HCT116 (cell line): Measurements from ENCODE around the gene RPRML. TPM values are rescaled to one million over a fixed set of nuclear protein-coding genes. Genes with fewer than 3 reads are reported as not detected.

Experiments
- ATAC-seq: fragments of 200-7000 bp; cut with Tn5 transposase; 2 replicates; pipeline ENCODE4 v1.9.1; 2020; ENCODE audit warnings: mild to moderate bottlenecking, moderate library complexity
- BruUV-seq: library from RNA; stranded (reverse); fragments of 400-500 nt; replicated peaks from 2 replicates; lab custom pipeline; 2021; lab: Mats Ljungman, UMichigan
- CTCF ChIA-PET: fragments of 300-600 bp; sonication (Branson Sonifier 250); formaldehyde crosslinking; loops from one replicate; lab custom pipeline; 2021; ENCODE audit warnings: antibody characterized with exemption; lab: Charles Lee
- POLR2A ChIA-PET: fragments of 300-600, 350-600 bp; sonication (Branson Sonifier 250); formaldehyde crosslinking; loops from one replicate; lab custom pipeline; 2021; ENCODE audit warnings: antibody characterized with exemption; lab: Charles Lee
- RAD21 ChIA-PET, 2 experiments: fragments of 300-600 bp; sonication (Branson Sonifier 250); formaldehyde crosslinking; loops; one replicate each; lab custom pipeline; 2023; ENCODE audit warnings: low total read pairs in 2 of 2; ENCODE audit not compliant: uncharacterized antibody in 2 of 2, unreplicated experiment in 2 of 2, low non-redundant PET in 1 of 2; lab: Charles Lee
- DNase-seq: peaks from one replicate; pipeline ENCODE4 v3.0.0-alpha.2; 2010; ENCODE audit warnings: low read depth, low spot score
- H2AFZ ChIP-seq: fragments of 200-600 bp; shearing (Covaris generic), sonication (generic); 2 replicates; pipeline ENCODE4 v1.6.1; 2017; ENCODE audit warnings: low read depth, mixed run types, mixed read lengths, antibody characterized with exemption, low read length; ENCODE audit not compliant: poor library complexity, severe bottlenecking
- H3K27ac ChIP-seq: 2 replicates; pipeline ENCODE4 v1.5.1; 2012; ENCODE audit warnings: low read depth, low read length
- H3K27me3 ChIP-seq: fragments of 200-600 bp; sonication (generic); 2 replicates; pipeline ENCODE4 v1.6.1; 2016; ENCODE audit warnings: mixed run types, low read length, mixed read lengths; ENCODE audit not compliant: insufficient read depth
- H3K36me3 ChIP-seq, 2 experiments: fragments of 200-500 bp in 1 of 2; fragments of 200-600 bp in 1 of 2; sonication (Bioruptor generic) in 1 of 2; sonication (generic) in 1 of 2; 2 replicates each; pipeline versions ENCODE4 v1.5.1 to v1.6.1; 2014 to 2016; ENCODE audit warnings: low read length in 2 of 2, inconsistent platforms in 1 of 2, mixed read lengths in 1 of 2, mixed run types in 1 of 2; ENCODE audit not compliant: insufficient read depth in 2 of 2, control insufficient read depth in 1 of 2
- H3K4me1 ChIP-seq, 2 experiments: fragments of 200-600 bp in 1 of 2; sonication (generic) in 1 of 2; 2 replicates each; pipeline versions ENCODE4 v1.5.1 to v1.6.1; 2012 to 2017; ENCODE audit warnings: low read length in 2 of 2, inconsistent platforms in 1 of 2, mild to moderate bottlenecking in 1 of 2, mixed read lengths in 1 of 2, mixed run types in 1 of 2, moderate library complexity in 1 of 2; ENCODE audit not compliant: insufficient read depth in 2 of 2, control insufficient read depth in 1 of 2
- H3K4me2 ChIP-seq: fragments of 200-600 bp; sonication (generic); 2 replicates; pipeline ENCODE4 v1.6.1; 2017; ENCODE audit warnings: mixed run types, low read length, mixed read lengths
- H3K4me3 ChIP-seq, 2 experiments: fragments of 200-600 bp in 1 of 2; sonication (generic) in 1 of 2; replicated peaks in 1 of 2; 2 replicates each; pipeline ENCODE4 v1.5.1; 2011 to 2016; ENCODE audit warnings: low read length in 2 of 2, control low read depth in 1 of 2, low read depth in 1 of 2, mild to moderate bottlenecking in 1 of 2, mixed read lengths in 1 of 2, mixed run types in 1 of 2
- H3K79me2 ChIP-seq: fragments of 200-600 bp; sonication (generic); 2 replicates; pipeline ENCODE4 v1.6.1; 2017; ENCODE audit warnings: mild to moderate bottlenecking, mixed run types, low read length, moderate library complexity, mixed read lengths; ENCODE audit not compliant: insufficient read depth
- H3K9ac ChIP-seq: fragments of 200-600 bp; sonication (generic); 2 replicates; pipeline ENCODE4 v1.6.1; 2016; ENCODE audit warnings: low read length, mixed read lengths
- H3K9me2 ChIP-seq: fragments of 200-600 bp; sonication (generic), shearing (Covaris generic); 2 replicates; pipeline ENCODE4 v1.6.1; 2017; ENCODE audit warnings: mixed run types, mild to moderate bottlenecking, moderate library complexity; ENCODE audit not compliant: insufficient read depth
- H3K9me3 ChIP-seq, 2 experiments: fragments of 200-500 bp in 1 of 2; fragments of 200-600 bp in 1 of 2; sonication (Bioruptor generic) in 1 of 2; sonication (generic) in 1 of 2; 2 replicates each; pipeline ENCODE4 v1.6.1; 2014 to 2017; ENCODE audit warnings: low read length in 2 of 2, mixed read lengths in 2 of 2, inconsistent platforms in 1 of 2, low read depth in 1 of 2, mild to moderate bottlenecking in 1 of 2, mixed run types in 1 of 2, moderate library complexity in 1 of 2; ENCODE audit not compliant: control insufficient read depth in 1 of 2, insufficient read depth in 1 of 2
- H4K20me1 ChIP-seq: fragments of 200-600 bp; sonication (generic), shearing (Covaris generic); 2 replicates; pipeline ENCODE4 v1.6.1; 2017; ENCODE audit warnings: mixed run types, mild to moderate bottlenecking, moderate library complexity; ENCODE audit not compliant: insufficient read depth
- CBX3 ChIP-seq: IDR thresholded peaks from 2 replicates; pipeline ENCODE4 v1.6.1; 2012; ENCODE audit warnings: low read depth
- CEBPB ChIP-seq: IDR thresholded peaks from 2 replicates; pipeline ENCODE4 v1.6.1; 2012; ENCODE audit warnings: low read depth
- FOSL1 ChIP-seq: IDR thresholded peaks from 2 replicates; pipeline ENCODE4 v1.6.1; 2012; ENCODE audit warnings: low read depth
- POLR2A ChIP-seq: IDR thresholded peaks from 2 replicates; pipeline ENCODE4 v1.7.0; 2011; ENCODE audit warnings: borderline replicate concordance; ENCODE audit not compliant: insufficient read depth, insufficient read length; ENCODE audit errors: extremely low read depth
- RAD21 ChIP-seq: IDR thresholded peaks from 2 replicates; pipeline ENCODE4 v1.6.1; 2012; ENCODE audit warnings: low read depth, mild to moderate bottlenecking
- SRF ChIP-seq: IDR thresholded peaks from 2 replicates; pipeline ENCODE4 v1.6.1; 2012; ENCODE audit warnings: low read depth
- YY1 ChIP-seq: IDR thresholded peaks from 2 replicates; pipeline ENCODE4 v1.6.1; 2011; ENCODE audit warnings: low read length, low read depth, moderate library complexity, mild to moderate bottlenecking; ENCODE audit not compliant: insufficient replicate concordance; ENCODE audit errors: extremely low read depth
- intact Hi-C: fragments of 100-400 bp; cut with micrococcal nuclease; formaldehyde crosslinking; loops from 2 replicates; pipeline ENCODE4 v1.10.0; 2022
- total RNA-seq: library from RNA; stranded (reverse); gene quantifications from one replicate; pipeline ENCODE4 v1.2.1, GENCODE V29; 2021; ENCODE audit not compliant: unreplicated experiment
- TF ChIP-seq, protein P1 (sequence below), 3 experiments: fragments of 200-600 bp in 1 of 3; sonication (generic) in 1 of 3; IDR thresholded peaks in 2 of 3; conservative IDR thresholded peaks in 1 of 3; 2 replicates each; pipeline ENCODE4 v1.5.1; 2012 to 2017; ENCODE audit warnings: low read depth in 2 of 3, low read length in 2 of 3, antibody characterized with exemption in 1 of 3, borderline replicate concordance in 1 of 3, control low read depth in 1 of 3, mild to moderate bottlenecking in 1 of 3, mixed read lengths in 1 of 3, mixed run types in 1 of 3, moderate library complexity in 1 of 3; ENCODE audit not compliant: insufficient read depth in 1 of 3
- TF ChIP-seq, protein P2 (sequence below): IDR thresholded peaks from 2 replicates; pipeline ENCODE4 v1.6.1; 2012
- TF ChIP-seq, protein P3 (sequence below): IDR thresholded peaks from 2 replicates; pipeline ENCODE4 v1.6.1; 2012; ENCODE audit warnings: low read depth
- TF ChIP-seq, protein P4 (sequence below): IDR thresholded peaks from 2 replicates; pipeline ENCODE4 v1.6.1; 2012

RPRML gene
- total RNA-seq, 1 experiment from 2014 or later: not detected

DNA sequence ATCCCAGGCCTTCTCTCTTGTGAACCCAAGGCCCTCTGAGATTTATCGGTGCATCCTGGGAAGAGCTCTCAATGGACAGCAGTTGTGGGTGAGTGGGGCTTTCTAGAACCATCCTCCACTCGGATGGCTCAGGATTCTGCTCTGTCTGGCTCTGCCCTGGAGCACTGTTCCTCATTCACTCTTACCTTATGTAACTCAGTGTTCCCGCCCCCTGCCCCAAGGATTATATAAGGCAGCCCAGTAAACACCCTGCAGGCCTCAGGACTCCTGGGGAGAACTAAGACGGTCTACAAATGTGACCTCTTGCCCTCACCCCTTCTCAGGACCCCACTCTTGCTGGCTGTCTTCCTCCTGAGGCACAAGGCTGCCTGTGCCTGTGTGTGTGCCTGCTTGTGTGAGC lies 3.8 kb downstream of the RPRML start:
- H3K9me2 ChIP-seq: no peaks in the 10 kb centered on the region
- no peak for TF ChIP-seq YY1
- TF ChIP-seq RAD21: no peak
- no peak for TF ChIP-seq FOSL1
- TF ChIP-seq, protein P1, sequence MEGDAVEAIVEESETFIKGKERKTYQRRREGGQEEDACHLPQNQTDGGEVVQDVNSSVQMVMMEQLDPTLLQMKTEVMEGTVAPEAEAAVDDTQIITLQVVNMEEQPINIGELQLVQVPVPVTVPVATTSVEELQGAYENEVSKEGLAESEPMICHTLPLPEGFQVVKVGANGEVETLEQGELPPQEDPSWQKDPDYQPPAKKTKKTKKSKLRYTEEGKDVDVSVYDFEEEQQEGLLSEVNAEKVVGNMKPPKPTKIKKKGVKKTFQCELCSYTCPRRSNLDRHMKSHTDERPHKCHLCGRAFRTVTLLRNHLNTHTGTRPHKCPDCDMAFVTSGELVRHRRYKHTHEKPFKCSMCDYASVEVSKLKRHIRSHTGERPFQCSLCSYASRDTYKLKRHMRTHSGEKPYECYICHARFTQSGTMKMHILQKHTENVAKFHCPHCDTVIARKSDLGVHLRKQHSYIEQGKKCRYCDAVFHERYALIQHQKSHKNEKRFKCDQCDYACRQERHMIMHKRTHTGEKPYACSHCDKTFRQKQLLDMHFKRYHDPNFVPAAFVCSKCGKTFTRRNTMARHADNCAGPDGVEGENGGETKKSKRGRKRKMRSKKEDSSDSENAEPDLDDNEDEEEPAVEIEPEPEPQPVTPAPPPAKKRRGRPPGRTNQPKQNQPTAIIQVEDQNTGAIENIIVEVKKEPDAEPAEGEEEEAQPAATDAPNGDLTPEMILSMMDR (IDR thresholded peaks at IDR 0.05 in 2 of 3, conservative IDR thresholded peaks at IDR 0.05 in 1 of 3; ENCODE audit: borderline replicate concordance in 1 of 3, insufficient read depth in 1 of 3, low read depth in 2 of 3, low read length in 2 of 3): no peak
- TF ChIP-seq, protein P2, sequence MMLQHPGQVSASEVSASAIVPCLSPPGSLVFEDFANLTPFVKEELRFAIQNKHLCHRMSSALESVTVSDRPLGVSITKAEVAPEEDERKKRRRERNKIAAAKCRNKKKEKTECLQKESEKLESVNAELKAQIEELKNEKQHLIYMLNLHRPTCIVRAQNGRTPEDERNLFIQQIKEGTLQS: no peak
- TF ChIP-seq, protein P3, sequence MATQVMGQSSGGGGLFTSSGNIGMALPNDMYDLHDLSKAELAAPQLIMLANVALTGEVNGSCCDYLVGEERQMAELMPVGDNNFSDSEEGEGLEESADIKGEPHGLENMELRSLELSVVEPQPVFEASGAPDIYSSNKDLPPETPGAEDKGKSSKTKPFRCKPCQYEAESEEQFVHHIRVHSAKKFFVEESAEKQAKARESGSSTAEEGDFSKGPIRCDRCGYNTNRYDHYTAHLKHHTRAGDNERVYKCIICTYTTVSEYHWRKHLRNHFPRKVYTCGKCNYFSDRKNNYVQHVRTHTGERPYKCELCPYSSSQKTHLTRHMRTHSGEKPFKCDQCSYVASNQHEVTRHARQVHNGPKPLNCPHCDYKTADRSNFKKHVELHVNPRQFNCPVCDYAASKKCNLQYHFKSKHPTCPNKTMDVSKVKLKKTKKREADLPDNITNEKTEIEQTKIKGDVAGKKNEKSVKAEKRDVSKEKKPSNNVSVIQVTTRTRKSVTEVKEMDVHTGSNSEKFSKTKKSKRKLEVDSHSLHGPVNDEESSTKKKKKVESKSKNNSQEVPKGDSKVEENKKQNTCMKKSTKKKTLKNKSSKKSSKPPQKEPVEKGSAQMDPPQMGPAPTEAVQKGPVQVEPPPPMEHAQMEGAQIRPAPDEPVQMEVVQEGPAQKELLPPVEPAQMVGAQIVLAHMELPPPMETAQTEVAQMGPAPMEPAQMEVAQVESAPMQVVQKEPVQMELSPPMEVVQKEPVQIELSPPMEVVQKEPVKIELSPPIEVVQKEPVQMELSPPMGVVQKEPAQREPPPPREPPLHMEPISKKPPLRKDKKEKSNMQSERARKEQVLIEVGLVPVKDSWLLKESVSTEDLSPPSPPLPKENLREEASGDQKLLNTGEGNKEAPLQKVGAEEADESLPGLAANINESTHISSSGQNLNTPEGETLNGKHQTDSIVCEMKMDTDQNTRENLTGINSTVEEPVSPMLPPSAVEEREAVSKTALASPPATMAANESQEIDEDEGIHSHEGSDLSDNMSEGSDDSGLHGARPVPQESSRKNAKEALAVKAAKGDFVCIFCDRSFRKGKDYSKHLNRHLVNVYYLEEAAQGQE: no peak
- no peak for TF ChIP-seq CEBPB
- no peak for TF ChIP-seq CBX3
- no peak for TF ChIP-seq SRF
- no peak for TF ChIP-seq POLR2A
- TF ChIP-seq, protein P4, sequence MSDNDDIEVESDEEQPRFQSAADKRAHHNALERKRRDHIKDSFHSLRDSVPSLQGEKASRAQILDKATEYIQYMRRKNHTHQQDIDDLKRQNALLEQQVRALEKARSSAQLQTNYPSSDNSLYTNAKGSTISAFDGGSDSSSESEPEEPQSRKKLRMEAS: no peak
- no peak overlapping the region for H2AFZ ChIP-seq
- peaks cover 8 to 18% of the 10 kb centered on the region in 2 experiments; a peak in 3 of 4 replicates for H3K4me1 ChIP-seq
- no peaks in the 10 kb centered on the region for H3K36me3 ChIP-seq
- no peaks in the 10 kb centered on the region for H3K9me3 ChIP-seq
- no peak overlapping the region for H3K27ac ChIP-seq
- RAD21 ChIA-PET: no interaction called here
- CTCF ChIA-PET: interaction anchor here (1.6 kb wide), 1 partner anchor 33 kb away, joined by 3 read pairs; no protein-coding TSS in a partner anchor
- POLR2A ChIA-PET: no interaction called here
- H3K4me3 ChIP-seq: no peak overlapping the region
- intact Hi-C loops: no loop called here
- no peaks in the 10 kb centered on the region for H3K79me2 ChIP-seq
- no peak overlapping the region for H3K4me2 ChIP-seq
- DNase-seq (no peak), ATAC-seq (no peak)
- no TSS peak for BruUV-seq
- no peaks in the 10 kb centered on the region for H4K20me1 ChIP-seq
- no peak overlapping the region for H3K9ac ChIP-seq
- no peaks in the 10 kb centered on the region for H3K27me3 ChIP-seq
